Measurements from ENCODE around the gene ASAP3. TPM values are rescaled to one million over a fixed set of nuclear protein-coding genes. Genes with fewer than 3 reads are reported as not detected.

ASAP3 gene
- polyA plus RNA-seq, 2 of the 4 experiments (the other 2 are of a cell fraction): 4.0 to 5.2 TPM

- no peaks in the 10 kb centered on the region for H3K9me3 ChIP-seq
- no peak for FAIRE-seq
- H3K4me2 ChIP-seq: no peak overlapping the region
- TF ChIP-seq JUN (IDR thresholded peaks at IDR 0.05) (no peak), MAX (IDR thresholded peaks at IDR 0.05) (no peak), KDM1A (IDR thresholded peaks at IDR 0.05; ENCODE audit: low read depth) (no peak), SMC3 (IDR thresholded peaks at IDR 0.05) (no peak), GATA3 (IDR thresholded peaks at IDR 0.05; ENCODE audit: borderline replicate concordance) (no peak), HOXA7 (CRISPR knock-in tag; IDR thresholded peaks at IDR 0.05) (no peak), HOXB5 (CRISPR knock-in tag; IDR thresholded peaks at IDR 0.05) (no peak), BCL3 (IDR thresholded peaks at IDR 0.05) (no peak), CBX2 (IDR thresholded peaks at IDR 0.05; ENCODE audit: borderline replicate concordance, low read depth) (no peak), PHF8 (IDR thresholded peaks at IDR 0.05; ENCODE audit: borderline replicate concordance, low read depth) (no peak), RAD21 (conservative IDR thresholded peaks at IDR 0.05 in 1 of 2, IDR thresholded peaks at IDR 0.05 in 1 of 2) (no peak), POLR2AphosphoS2 (conservative IDR thresholded peaks at IDR 0.05; ENCODE audit: low read length) (no peak), EP300 (IDR thresholded peaks at IDR 0.05) (no peak), CBX8 (IDR thresholded peaks at IDR 0.05) (no peak), CEBPB (IDR thresholded peaks at IDR 0.05) (no peak), CHD2 (IDR thresholded peaks at IDR 0.05; ENCODE audit: low read length, partially characterized antibody) (no peak), HES2 (IDR thresholded peaks at IDR 0.05) (no peak), ATOH8 (CRISPR knock-in tag; IDR thresholded peaks at IDR 0.05; ENCODE audit: low read depth) (no peak), TP53 (CRISPR knock-in tag; IDR thresholded peaks at IDR 0.05) (no peak), ZC3H11A (IDR thresholded peaks at IDR 0.05) (no peak)
- 66% methylated on average over 4 of the region's 4 CpGs for WGBS (ENCODE audit: missing lambda C conversion rate)
- CTCF ChIA-PET: interaction anchor here (0.6 to 1.4 kb wide), 2 partner anchors 13 to 184 kb away, joined by 3 read pairs; no protein-coding TSS in a partner anchor
- POLR2A ChIA-PET: no interaction called here
- H3K4me3 ChIP-seq: no peak overlapping the region
- no peak for DNase-seq (ENCODE audit: low read depth in 1 of 2, low spot score in 1 of 2)
- H3K27ac ChIP-seq: no peak overlapping the region
- peaks cover 8% of the 10 kb centered on the region; the same call in 2 of the 3 replicates for H3K4me1 ChIP-seq
- ATAC-seq: no peak
Observed at GRCh38 chr1:23471473-23472075, 12.4 kb downstream of the ASAP3 start.

- DNase-seq (ENCODE audit: low read depth in 1 of 2, low spot score in 1 of 2) (no peak), FAIRE-seq (no peak), ATAC-seq (no peak)
- CTCF ChIA-PET: interaction anchor here (0.9 to 1.4 kb wide), 4 partner anchors 11 to 66 kb away, joined by 3 read pairs; no protein-coding TSS in a partner anchor
- POLR2A ChIA-PET: no interaction called here
- no peaks in the 10 kb centered on the region for H3K9me3 ChIP-seq
- no peak overlapping the region for H3K4me3 ChIP-seq
- no peak overlapping the region for H3K27ac ChIP-seq
- TF ChIP-seq NPAS2 (CRISPR knock-in tag; IDR thresholded peaks at IDR 0.05; ENCODE audit: borderline replicate concordance) (no peak), EP300 (IDR thresholded peaks at IDR 0.05) (no peak), GATA3 (IDR thresholded peaks at IDR 0.05; ENCODE audit: borderline replicate concordance) (no peak), PBX3 (IDR thresholded peaks at IDR 0.05) (no peak), CBX8 (IDR thresholded peaks at IDR 0.05) (no peak), FOXS1 (CRISPR knock-in tag; IDR thresholded peaks at IDR 0.05) (no peak), SMC3 (IDR thresholded peaks at IDR 0.05) (no peak), EHMT2 (IDR thresholded peaks at IDR 0.05; ENCODE audit: low read depth) (no peak), CHD2 (IDR thresholded peaks at IDR 0.05; ENCODE audit: low read length, partially characterized antibody) (no peak), JUN (IDR thresholded peaks at IDR 0.05) (no peak), CEBPB (IDR thresholded peaks at IDR 0.05) (no peak), KDM1A (IDR thresholded peaks at IDR 0.05; ENCODE audit: low read depth) (no peak), RCOR1 (IDR thresholded peaks at IDR 0.05; ENCODE audit: low read depth, low read length) (no peak), RNF2 (IDR thresholded peaks at IDR 0.05; ENCODE audit: borderline replicate concordance, low read depth) (no peak), BCL3 (IDR thresholded peaks at IDR 0.05) (no peak), CTCF (IDR thresholded peaks at IDR 0.05) (no peak), MYC (IDR thresholded peaks at IDR 0.05; ENCODE audit: borderline replicate concordance, low read length) (no peak), ZSCAN20 (CRISPR knock-in tag; IDR thresholded peaks at IDR 0.05) (no peak)
- H3K4me2 ChIP-seq: no peak overlapping the region
- peaks cover 8% of the 10 kb centered on the region; the same call in 2 of the 3 replicates for H3K4me1 ChIP-seq
- 75% methylated on average over 12 of the region's 12 CpGs for WGBS (ENCODE audit: missing lambda C conversion rate)
Observed at GRCh38 chr1:23470282-23471070, 13.5 kb downstream of the ASAP3 start.

Data from A549 (cell line).